NCI-H69 (cell line): ENCODE measurements around the gene GSN.
A peak's percentile ranks its signal among the peaks of the same experiment; 100 is the strongest.

ENCODE experiments used
- DNase-seq: peaks from one replicate; lab custom pipeline; 2025; lab: John Stamatoyannopoulos, UW

Gene GSN

DNA sequence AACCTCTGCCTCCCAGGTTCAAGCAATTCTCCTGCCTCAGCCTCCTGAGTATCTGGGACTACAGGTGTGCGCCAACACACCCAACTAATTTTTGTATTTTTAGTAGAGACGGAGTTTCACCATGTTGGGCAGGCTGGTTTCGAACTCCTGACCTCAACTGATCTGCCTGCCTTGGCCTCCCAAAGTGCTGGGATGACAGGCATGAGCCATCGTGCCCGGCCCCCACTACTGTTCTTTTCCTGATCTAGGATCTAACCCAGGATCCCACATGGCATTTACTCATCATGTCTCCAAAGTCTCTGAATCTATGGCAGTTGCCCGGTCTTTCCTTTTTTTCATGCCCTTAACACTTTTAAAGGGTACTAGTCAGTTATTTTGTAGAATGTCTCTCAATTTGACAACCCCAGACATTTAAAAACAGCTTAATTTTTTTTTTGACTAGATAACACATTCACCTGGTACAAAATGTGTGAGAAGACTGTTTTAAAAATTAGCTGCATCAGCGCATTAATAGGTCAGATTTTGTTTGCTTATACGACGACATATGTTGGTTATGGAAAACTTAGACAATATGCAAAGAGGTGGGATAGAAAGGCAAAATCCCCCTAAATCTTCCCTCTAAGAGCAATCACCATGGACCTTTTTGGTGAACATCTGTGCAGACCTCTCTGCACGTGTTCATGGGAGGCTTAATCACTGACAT lies 55.6 kb downstream of the GSN start:
- no peak for DNase-seq

DNA sequence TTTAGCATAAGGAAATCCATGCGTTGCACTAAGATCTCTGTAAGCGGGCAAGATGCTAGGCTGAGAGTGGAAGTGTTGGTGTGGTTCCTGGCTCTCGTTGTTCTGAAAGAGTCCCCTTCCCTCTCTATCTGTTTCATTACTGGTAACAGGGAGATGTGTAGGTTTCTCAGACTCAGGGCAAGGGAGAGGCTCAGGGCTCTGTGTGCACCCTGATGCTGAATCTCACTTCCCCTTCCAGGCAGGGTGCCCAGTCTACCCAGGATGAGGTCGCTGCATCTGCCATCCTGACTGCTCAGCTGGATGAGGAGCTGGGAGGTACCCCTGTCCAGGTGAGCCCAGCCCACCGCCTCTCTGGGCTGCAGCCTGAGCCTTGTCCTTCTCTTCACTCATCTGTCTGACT lies 56.4 kb downstream of the GSN start:
- DNase-seq: no peak

DNA sequence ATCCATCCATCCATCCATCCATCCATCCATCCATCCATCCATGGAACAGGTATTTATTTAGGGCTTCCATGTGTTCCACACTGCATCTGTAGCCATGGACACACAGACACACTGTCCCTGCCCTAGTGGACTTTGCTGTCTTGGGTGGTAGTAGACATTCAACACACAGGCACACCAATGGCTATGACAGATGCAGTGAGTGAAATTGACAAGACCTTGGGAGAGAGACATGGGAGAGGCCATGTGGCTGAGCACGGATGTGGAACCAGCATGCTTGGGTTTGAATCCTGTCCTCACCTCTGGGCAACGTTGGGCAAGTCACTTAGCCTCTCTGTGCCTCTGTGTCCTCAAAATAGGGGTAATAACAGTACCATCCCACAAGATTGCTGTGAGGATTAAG lies 56.8 kb downstream of the GSN start:
- DNase-seq: no peak

DNA sequence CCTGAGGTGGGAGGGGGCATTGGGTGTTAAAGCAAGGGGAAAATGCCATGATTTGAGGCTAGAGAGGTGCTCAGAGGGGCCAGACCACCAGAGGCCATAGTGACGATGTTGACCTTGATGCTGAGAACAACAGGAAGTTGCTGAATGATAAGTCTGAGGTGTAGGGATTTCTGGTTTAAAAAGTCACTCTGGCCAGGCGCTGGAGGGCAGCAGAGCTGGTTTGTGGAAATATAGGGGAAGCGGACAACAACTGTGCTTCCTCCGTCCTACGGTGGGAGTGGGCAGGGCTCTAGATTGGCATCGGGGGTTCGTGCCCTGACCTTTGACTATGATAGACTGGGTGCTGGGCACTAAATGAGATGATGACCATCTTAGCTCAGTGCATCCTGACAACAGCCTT lies 57.4 kb downstream of the GSN start:
- DNase-seq: no peak

DNA sequence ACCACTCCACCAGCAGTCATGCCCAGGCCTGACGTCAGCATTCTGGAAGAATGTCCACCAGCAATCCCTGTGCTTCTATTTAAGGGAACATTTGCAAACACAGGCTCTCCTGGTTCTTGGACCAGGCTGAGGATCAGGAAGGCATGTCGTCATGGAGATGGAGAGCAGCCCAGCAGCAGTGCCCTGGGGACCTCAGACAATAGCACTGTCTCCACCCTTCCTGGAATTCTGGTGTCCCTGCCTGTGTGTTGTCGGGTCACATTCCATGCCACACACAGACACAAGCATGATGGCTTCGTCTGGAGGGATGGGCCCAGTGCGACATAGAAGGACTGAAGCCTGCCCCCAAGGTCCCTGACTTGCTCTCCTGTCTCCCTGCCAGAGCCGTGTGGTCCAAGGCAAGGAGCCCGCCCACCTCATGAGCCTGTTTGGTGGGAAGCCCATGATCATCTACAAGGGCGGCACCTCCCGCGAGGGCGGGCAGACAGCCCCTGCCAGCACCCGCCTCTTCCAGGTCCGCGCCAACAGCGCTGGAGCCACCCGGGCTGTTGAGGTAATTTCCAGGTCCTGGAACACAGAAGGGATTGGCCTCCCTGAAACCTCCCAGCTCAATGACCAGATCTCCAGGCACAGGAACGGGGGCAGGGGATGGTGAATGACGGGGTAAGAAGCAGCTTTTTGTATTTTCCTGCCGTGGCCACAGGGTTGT lies 58.3 kb downstream of the GSN start:
- DNase-seq: no peak

DNA sequence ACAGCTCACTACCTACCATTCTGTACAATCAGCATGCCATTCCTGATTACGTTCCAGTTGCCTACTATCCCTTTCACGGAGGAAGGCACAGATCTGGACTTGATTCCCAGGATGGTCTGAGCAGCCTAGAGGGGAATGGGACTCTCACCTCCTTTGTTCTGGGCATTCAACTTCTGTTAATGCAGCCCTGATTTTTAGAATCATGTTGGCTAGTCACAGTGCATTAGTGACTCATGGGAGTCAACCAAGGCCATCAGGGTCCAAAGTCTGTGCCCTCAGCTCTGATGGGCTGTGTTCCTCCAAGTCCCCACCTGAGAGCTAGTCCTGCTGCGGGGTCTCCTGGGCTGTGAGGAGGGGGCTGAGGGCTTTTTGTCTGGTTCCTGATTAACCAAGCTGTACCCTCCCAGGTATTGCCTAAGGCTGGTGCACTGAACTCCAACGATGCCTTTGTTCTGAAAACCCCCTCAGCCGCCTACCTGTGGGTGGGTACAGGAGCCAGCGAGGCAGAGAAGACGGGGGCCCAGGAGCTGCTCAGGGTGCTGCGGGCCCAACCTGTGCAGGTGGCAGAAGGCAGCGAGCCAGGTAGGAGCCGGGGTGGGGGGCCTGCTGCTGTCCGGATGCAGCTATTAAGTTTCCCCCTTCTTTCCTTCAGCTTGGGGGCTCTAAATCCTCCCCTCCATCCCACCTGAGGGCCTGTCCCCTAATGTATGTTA lies 59.1 kb downstream of the GSN start:
- DNase-seq: no peak

DNA sequence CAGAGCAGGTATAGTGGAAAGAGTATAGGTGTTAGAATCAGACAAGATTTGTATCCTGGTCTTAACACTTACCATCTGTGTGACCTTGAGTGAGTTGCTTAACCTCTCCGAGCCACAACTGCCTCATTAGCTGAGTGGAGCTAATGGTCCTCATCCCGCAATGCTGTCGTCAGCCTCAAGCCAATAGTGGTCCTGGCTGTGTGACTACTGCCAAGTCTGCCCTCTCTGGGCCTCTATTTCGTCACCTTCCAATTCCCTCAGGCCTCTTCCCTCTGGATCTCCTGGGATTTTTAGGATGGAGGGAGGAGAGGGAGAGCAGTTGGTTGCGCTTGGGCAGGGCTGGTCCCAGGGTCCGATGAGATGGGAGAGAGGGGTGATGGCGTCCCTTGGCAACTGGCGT lies 60.5 kb downstream of the GSN start:
- DNase-seq: no peak

DNA sequence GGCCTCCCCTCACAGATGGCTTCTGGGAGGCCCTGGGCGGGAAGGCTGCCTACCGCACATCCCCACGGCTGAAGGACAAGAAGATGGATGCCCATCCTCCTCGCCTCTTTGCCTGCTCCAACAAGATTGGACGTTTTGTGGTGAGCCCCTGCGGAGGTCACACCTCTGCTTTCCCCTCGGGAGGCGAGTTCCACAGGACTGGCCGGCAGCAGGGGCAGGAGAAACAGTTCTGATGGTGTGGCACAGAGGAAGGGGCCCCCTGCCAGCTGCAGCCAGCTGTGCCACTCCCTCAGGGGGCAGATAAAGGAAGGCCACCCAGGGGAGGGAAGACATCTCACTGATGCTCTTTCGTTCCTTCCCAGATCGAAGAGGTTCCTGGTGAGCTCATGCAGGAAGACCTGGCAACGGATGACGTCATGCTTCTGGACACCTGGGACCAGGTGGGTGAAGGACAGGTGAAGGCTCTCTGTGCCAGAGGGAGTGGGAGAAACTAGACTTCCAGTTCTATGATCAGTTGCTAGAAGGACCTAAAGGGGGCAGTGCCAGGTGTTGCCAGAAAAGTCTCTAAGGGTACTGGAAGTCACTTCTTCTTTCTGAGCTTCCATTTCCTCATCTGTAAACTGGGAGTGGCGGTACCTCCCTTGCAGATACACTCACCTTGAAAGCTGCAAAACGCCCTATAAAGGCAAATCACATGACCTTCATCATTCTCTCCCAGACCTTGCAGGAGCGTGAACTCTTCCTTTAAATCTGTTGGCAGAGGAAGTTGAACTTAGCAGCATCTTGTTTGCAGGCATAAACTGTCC lies 61.1 kb downstream of the GSN start:
- DNase-seq: no peak

DNA sequence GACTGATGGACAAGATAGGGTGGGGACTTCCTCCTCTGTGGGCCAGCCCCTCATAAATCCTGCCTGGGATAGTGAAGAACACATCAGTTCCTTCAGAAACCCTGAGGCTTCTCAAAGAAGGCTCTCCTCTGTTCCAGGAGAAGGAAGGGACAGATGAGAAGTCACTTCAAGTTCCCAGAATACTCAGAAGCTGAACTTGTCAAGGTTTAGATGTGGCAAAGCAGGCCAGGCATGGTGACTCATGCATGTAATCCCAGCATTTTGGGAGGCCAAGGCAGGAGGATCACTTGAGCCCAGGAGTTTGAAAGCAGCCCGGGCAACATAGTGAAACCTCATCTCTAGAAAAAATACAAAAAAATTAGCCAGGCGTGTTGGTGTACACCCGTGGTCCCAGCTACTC lies 63.6 kb downstream of the GSN start:
- no peak for DNase-seq

DNA sequence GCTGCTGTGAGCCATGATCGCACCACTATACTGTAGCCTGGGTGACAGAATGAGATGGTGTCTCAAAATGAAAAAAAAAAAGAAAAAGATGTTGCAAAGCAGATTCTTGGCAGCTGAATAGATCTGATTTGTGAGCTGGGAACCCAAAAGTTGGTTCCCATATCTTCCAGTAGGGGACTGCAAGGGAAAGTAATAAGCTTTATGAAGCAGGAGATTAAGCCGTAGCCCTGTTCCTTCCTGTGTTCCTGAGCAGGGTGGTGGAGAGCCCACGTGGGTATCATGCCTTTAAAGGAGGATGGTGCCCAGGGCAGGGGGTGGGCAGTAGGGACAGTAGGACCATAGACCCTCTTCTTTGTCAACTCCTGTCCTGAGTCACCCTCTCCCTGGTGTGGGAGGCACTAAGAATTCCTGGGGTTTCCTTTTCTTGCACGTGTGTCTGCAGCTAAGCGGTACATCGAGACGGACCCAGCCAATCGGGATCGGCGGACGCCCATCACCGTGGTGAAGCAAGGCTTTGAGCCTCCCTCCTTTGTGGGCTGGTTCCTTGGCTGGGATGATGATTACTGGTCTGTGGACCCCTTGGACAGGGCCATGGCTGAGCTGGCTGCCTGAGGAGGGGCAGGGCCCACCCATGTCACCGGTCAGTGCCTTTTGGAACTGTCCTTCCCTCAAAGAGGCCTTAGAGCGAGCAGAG lies 64.2 kb downstream of the GSN start:
- DNase-seq: no peak

DNA sequence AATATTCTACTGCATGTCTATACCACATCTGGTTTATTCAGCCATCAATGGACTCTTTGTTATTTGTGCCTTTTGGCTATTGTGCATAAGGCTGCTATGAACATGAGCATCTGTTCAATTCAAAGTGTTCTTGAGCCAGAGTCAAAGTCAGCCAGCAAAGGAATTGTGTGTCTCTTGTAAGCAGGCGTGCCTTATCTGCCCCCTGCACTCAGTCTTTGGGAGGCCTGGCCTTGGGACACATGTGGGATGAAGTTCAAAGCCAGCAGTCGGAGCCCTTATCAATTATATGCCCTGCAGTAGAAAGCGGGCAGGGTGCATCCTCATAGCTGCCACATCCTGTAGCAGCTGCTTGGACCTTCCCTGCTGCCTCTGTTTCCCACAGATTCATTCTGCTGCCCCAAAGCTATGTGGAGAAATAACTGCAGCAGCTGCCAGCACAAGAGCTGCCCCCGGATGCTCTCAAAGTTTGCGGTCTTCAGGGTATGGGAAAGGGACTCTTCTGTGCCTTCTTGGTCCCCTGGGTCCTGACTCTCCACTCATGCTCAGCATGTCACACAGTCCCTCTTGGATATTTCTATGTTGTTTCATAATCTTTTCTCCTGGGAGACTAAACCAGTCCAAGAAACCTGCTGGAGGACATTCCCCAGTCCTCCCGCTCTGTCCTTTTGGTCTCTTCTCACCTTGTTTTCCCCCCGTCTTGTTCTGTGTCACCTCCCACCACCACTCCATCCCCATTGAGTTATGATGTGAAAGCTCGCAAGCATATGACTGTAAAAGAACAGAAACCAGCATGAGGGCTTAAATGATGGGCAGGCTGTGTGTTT lies 66.2 kb downstream of the GSN start:
- DNase-seq: no peak

DNA sequence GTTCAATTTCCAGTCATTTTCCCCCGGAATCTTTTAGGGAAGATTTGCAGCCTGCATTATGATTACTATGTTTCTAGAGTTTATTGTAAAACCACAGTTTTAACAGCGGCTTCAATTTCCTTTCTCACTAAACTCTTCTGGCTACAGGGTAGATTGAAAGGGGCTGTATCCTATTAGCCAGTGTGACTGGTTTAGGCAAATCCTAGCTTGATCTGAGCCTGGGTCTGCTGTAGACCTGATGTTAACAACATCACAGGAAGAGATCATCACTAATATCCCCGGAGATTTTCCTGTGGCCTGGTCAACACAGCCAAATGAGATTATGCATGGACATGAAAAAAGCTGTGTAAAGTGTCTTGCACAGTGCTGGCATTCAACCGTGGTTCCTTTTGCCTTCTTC lies 68.7 kb downstream of the GSN start:
- DNase-seq: no peak

DNA sequence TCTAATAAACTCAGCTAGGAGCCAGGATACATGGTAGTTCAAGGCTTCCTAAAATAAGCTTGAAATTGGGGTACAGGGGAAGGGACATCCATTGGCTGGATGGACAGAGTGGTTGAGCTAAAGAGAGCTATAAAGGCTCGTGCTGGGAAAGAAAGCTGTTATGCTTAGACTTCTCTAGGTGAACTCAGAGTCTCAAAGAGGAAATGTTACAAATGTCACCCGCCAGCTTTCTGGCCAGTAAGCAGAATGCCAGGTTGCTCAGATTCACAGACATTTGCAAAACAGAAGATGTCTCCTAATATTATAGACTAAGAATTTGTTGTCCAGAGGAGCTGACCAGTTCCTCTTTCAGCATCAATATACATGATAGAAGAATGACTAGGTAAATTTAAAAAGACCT lies 71.5 kb downstream of the GSN start:
- no peak for DNase-seq

DNA sequence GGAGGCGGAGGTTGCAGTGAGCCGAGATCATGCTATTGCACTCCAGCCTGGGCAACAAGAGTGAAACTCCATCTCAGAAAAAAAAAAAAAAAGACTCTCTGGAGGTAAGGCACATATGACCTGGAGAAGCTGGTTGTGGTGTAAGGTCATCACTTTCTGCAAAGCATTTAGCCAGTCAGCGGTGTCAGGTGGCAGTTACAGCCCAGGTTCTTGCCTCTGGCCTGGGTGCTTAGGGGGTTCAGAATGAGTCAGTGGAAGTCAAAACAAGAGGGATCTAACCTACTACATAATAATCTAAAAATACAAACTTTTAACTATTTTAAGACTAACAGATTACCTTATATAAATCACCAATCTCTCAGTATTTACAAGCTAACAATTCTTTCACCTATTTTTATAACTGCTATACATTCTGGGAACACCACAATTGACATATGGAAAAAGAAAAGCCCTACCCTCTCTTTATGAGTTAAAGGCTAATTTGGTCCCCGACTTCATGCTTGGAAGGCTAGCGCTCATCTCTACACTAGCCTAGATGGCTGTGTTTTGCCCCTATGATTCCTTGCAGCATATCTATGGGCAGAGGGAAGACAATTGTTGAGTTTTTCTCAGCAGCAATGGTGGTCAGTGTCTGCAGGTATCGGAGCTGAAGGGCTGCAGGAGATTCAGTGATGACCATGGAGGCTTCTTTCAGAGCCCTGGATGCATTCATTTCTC lies 72.9 kb downstream of the GSN start:
- DNase-seq: no peak

DNA sequence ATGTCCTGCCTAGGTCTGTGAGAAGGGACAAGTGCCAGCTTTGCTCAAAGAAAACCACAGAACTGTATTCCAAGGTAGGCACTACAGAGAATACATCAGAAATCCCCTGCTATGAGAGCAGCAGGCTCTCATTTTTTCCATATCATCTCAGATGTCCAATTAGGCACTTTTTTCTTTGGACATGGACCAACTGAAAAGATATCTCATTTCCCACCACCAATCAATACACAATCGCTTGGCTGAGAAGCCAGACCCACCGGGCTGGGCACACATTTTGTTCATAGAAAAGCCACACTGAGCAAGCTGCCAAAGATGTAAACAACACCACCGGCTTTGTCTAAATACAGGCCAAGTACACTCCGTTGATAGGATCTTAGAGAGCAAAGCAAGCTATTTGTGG lies 76.2 kb downstream of the GSN start:
- peak; percentile 43 for DNase-seq

DNA sequence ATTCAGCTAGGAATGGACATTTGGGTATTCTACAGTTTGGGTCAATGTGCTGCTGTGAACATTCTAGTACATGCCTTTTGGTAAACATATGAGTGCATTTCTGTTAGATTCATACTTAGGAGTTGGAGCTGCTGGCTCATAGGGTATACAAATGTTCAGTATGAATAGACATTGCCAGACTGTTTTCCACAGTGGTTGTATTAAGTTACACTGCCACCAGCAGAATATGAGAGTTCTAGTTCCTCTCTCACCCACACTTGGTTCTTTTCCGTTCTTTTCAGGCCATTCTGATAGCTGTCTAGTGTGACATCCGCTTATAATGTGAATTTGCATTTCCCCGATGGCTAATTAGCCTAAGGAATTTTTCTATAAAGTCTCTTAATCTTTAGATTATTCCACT lies 77.1 kb downstream of the GSN start:
- DNase-seq: no peak

DNA sequence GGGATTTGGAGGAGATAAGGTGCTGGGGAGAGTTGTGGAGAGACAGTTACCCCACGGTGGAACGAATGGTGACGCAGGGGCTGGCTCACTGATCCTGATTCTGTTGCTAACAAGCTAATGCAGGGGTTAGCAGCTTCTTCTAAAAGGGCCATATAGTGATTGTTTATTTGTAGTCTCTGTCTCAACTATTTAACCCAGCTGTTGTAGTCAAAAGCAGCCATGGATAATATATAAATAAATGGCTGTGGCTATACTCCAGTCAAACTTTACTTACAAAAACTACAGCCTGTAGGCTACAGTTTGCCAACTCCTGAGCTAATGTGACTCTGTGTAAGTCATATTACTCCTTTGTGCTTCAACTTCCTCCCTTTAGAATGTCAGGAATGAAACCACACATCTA lies 80.3 kb downstream of the GSN start:
- DNase-seq: no peak

DNA sequence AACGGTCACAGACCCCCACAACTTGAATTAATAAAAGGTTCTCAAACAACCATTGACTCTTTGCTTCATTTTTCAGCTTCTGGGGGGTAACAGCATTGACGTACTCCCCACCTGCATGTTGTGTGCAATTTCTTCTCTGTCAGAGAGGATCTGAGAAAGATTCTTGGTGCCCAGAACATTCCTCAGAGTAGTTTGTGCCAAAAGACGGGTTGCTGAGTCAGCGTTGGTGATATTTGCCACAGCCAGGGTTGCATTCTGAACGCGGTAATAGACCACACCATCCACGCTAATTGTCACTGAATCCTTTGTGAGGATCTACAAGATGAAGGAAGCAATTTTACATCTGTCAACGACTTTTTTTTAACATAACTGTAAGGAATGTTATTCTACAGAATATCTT lies 81.0 kb downstream of the GSN start:
- no peak for DNase-seq

DNA sequence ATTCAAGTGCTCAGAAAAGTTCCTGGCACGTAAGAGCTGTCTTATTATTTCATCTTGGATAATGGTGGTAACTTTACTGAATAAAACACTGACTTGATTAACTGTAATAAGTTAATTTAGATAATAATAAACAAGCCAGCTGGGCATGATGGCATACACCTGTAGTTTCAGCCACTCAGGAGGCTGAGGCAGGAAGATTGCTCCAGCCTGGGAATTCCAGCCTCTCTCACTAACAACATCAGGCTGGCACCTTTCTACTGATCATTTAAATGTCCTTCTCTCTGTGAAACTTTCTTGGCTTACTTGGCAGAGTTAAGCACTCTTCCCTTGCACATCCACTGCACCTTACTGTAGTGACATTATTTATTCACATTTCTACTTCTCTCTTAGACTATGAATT lies 82.1 kb downstream of the GSN start:
- no peak for DNase-seq

DNA sequence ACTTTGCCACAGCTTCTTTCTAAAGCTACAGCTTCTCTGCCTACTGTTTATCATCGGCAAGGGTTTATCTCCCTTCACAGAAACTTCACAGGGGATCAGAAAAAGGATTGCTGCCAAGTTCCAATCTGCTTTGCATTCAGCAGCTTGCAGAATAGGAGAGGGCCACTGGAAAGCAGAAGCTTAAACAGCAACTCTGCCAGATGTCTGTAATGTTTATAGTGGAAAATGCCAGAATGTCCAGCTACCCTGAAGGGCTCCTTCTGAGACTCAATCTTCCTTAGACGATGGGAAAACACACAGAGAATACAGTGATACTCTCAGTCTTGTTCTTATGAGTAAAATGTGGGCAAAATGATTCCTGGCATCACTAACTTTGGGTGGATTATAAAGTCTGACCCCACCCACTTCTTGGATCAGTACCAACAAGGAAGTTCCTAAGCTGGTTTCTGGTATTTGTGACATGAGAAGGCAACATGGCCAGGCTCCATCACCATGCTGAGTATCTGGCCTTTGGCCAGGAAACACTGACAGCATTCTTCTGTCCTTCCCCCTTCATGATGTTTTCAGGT lies 83.1 kb downstream of the GSN start:
- peak; percentile 68 for DNase-seq
